HG03521 (cell line): ENCODE measurements around the gene MAP4K1.
"Not testable (repeated sequence)": the region's sequence is repeated elsewhere in the genome, so short reads cannot be mapped to it uniquely, and the experiment has no call there.

ENCODE experiments used
- ATAC-seq: cut with Tn5 transposase; IDR thresholded peaks from one replicate; pipeline ENCODE4 v1.9.1; 2021; ENCODE audit warnings: mild to moderate bottlenecking, moderate library complexity; ENCODE audit not compliant: unreplicated experiment

MAP4K1 gene

GRCh38 chr19:38653028-38653571, 35.3 kb upstream of the MAP4K1 start:
- no peak for ATAC-seq

- ATAC-seq = no peak
Observed at GRCh38 chr19:38650911-38651584, 33.3 kb upstream of the MAP4K1 start.

- no peak for ATAC-seq
Observed at GRCh38 chr19:38650172-38650775, 32.5 kb upstream of the MAP4K1 start.

- ATAC-seq = no peak
Observed at GRCh38 chr19:38649305-38650171, 31.8 kb upstream of the MAP4K1 start.

- no peak for ATAC-seq
Observed at GRCh38 chr19:38648769-38649304, 31.1 kb upstream of the MAP4K1 start.

- ATAC-seq = no peak
Observed at GRCh38 chr19:38647966-38648768, 30.4 kb upstream of the MAP4K1 start.

- peak; percentile 90 for ATAC-seq
Observed at GRCh38 chr19:38647368-38647965, 29.7 kb upstream of the MAP4K1 start, which contains the start of gene ACTN4. TSS of gene ACTN4 (plus strand) at chr19:38647649. CDS start at chr19:38647746, 97 bp downstream.

GRCh38 chr19:38644719-38645118, 27.0 kb upstream of the MAP4K1 start:
- no peak for ATAC-seq

- no peak for ATAC-seq
Observed at GRCh38 chr19:38642176-38642575, 24.4 kb upstream of the MAP4K1 start.

GRCh38 chr19:38640368-38640767, 22.6 kb upstream of the MAP4K1 start:
- no peak for ATAC-seq

- no peak for ATAC-seq
Observed at GRCh38 chr19:38639679-38640078, 21.9 kb upstream of the MAP4K1 start.

GRCh38 chr19:38638461-38638860, 20.7 kb upstream of the MAP4K1 start:
- no peak for ATAC-seq

- ATAC-seq = no peak
Observed at GRCh38 chr19:38635483-38636399, 18.0 kb upstream of the MAP4K1 start.

- no peak for ATAC-seq
Observed at GRCh38 chr19:38634757-38635482, 17.2 kb upstream of the MAP4K1 start.

- no peak for ATAC-seq
Observed at GRCh38 chr19:38632476-38633213, 14.9 kb upstream of the MAP4K1 start.

- ATAC-seq = not testable (repeated sequence)
Observed at GRCh38 chr19:38631811-38632475, 14.2 kb upstream of the MAP4K1 start.

GRCh38 chr19:38631301-38631700, 13.5 kb upstream of the MAP4K1 start:
- not testable (repeated sequence) for ATAC-seq
